Measurements from ENCODE around the gene IZUMO3. TPM values are rescaled to one million over a fixed set of nuclear protein-coding genes. Genes with fewer than 3 reads are reported as not detected.

IZUMO3 gene
- total and polyA plus RNA-seq, 4 donors: not detected

DNA sequence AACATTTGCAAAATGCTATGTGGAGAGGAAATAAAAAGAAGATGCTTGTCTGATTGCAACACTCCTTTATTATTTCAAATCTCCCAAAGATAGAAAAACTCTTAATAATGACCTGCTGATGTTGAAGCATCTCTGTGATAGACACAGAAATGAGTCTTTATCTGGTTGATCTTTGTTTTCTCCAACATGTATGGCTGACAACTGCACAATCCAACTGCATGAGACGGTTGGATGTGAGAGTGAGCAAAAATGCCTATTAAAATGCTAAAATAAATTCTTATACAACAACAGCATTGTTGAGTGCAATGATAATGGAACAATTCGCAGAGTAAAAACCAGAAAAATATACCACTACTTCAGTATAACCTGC lies 7.5 kb upstream of the IZUMO3 start:
- WGBS, 2 donors: 84 to 85% methylated on average over 2 of the region's 2 CpGs
- H3K36me3 ChIP-seq (ENCODE audit: control insufficient read depth in 1 of 2, insufficient read depth in 2 of 2, low read length in 1 of 2): no peaks in the 10 kb centered on the region
- intact Hi-C loops (cut with DNase I): no loop called here

DNA sequence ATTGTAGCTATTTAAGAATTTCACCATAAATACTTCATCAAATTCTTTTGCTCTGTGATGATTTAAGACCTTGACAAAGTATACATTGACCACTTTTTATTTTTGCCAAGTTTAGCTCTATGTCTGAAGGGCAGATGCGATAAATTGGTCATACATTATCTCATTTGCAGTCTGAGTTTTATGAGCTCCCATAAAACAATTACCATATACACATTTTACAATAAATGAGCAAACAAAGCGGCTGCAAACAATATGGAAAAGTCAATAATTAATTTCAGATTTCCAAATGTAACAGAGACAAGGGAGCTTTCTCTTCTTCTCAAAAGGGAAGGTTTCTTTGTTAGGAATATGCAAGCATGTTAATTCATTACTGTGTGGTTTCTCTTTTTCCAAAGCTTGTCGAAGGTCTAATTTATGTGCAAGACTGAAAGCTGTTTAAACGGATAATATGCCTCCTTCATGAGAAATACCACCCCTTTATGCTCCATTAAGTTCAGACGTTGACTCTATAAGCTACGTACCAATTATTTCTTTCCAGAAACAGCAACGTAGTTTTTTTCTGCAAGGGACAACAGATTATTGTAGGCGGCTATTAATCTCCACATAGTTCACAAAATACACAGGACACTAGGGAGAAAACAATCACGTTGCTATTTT lies 7.0 kb upstream of the IZUMO3 start:
- 34 to 46% methylated on average over 9 of the region's 9 CpGs for WGBS, 2 donors
- no peaks in the 10 kb centered on the region for H3K4me1 ChIP-seq (ENCODE audit: control insufficient read depth in 1 of 2, insufficient read depth in 2 of 2, low read length in 2 of 2)
- ATAC-seq (ENCODE audit: low FRiP score): no peak
- DNase-seq: no peak
- no peak overlapping the region for H3K27ac ChIP-seq (ENCODE audit: low read depth in 1 of 2, low read length in 2 of 2)
- no peak overlapping the region for H3K4me3 ChIP-seq (ENCODE audit: low read length in 2 of 2)
- intact Hi-C loops (cut with DNase I): no loop called here
- H3K9me3 ChIP-seq (ENCODE audit: control insufficient read depth, low read length): peaks cover 2% of the 10 kb centered on the region
- H3K27me3 ChIP-seq (ENCODE audit: control insufficient read depth in 1 of 2, insufficient read depth in 2 of 2, low read length in 1 of 2): no peaks in the 10 kb centered on the region
- no peaks in the 10 kb centered on the region for H3K36me3 ChIP-seq (ENCODE audit: control insufficient read depth in 1 of 2, insufficient read depth in 2 of 2, low read length in 1 of 2)

More for the DNA sequence above, 7.5 kb upstream of the IZUMO3 start:
- peaks cover 2% of the 10 kb centered on the region for H3K9me3 ChIP-seq (ENCODE audit: control insufficient read depth, low read length)
- ATAC-seq (ENCODE audit: low FRiP score): no peak
- no peaks in the 10 kb centered on the region for H3K4me1 ChIP-seq (ENCODE audit: control insufficient read depth in 1 of 2, insufficient read depth in 2 of 2, low read length in 2 of 2)
- no peak overlapping the region for H3K27ac ChIP-seq (ENCODE audit: low read depth in 1 of 2, low read length in 2 of 2)
- H3K4me3 ChIP-seq (ENCODE audit: low read length in 2 of 2): no peak overlapping the region
- no peaks in the 10 kb centered on the region for H3K27me3 ChIP-seq (ENCODE audit: control insufficient read depth in 1 of 2, insufficient read depth in 2 of 2, low read length in 1 of 2)
- no peak for DNase-seq

DNA sequence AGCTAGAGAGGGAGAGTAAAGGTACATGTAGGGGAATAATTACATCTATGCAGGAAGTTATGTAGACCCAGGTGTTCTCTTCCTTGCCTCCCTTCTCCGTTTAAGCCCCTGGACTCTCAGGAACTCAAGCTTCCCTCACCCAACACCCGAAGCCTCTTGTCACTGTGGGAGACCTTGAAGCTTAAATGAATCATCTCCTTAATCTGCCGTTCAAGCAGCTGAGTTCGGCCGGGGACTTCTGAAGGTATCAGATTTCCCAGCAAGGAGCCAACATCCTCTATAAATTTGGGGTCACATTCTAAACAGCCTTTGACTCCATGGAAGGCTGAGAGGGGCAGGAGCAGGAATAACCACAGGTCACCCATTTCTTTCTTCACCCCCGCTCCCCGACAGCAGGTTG lies 412 bp downstream of the IZUMO3 start:
- ATAC-seq (ENCODE audit: low FRiP score) (no peak), DNase-seq (no peak)
- 54 to 60% methylated on average over 7 of the region's 7 CpGs for WGBS, 2 donors
- Histone ChIP-seq H3K27ac (ENCODE audit: low read depth in 1 of 2, low read length in 2 of 2) (no peak overlapping the region), H3K4me1 (ENCODE audit: control insufficient read depth in 1 of 2, insufficient read depth in 2 of 2, low read length in 2 of 2) (no peaks in the 10 kb centered on the region), H3K4me3 (ENCODE audit: low read length in 2 of 2) (no peak overlapping the region), H3K36me3 (ENCODE audit: control insufficient read depth in 1 of 2, insufficient read depth in 2 of 2, low read length in 1 of 2) (no peaks in the 10 kb centered on the region), H3K9me3 (ENCODE audit: control insufficient read depth, low read length) (peaks cover 2% of the 10 kb centered on the region), H3K27me3 (ENCODE audit: control insufficient read depth in 1 of 2, insufficient read depth in 2 of 2, low read length in 1 of 2) (no peaks in the 10 kb centered on the region)
- intact Hi-C loops (cut with DNase I): no loop called here

DNA sequence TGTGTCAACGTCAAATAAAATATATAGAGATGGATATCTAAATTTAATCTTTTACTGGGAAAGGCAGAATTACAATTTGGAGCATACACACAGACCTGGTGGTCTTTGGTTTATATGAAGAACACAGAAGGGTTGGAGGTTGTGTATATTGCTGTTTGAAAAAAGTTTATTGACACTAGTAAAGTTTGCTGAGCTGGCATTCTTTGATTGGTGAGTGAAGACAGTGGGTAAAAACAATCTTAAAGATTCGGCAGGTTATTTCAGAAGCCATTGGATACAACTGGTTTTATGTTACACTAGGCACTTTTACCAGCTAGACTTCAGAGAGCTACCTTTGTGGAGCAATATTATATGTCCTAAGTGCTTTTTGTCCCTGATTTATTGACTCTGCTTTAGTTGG lies 27.2 kb downstream of the IZUMO3 start:
- no peaks in the 10 kb centered on the region for H3K36me3 ChIP-seq (ENCODE audit: control insufficient read depth in 1 of 2, insufficient read depth in 2 of 2, low read length in 1 of 2)
- no peaks in the 10 kb centered on the region for H3K4me1 ChIP-seq (ENCODE audit: control insufficient read depth in 1 of 2, insufficient read depth in 2 of 2, low read length in 2 of 2)
- no peaks in the 10 kb centered on the region for H3K9me3 ChIP-seq (ENCODE audit: control insufficient read depth, low read length)
- ATAC-seq (ENCODE audit: low FRiP score) (no peak), DNase-seq (no peak)
- H3K27me3 ChIP-seq (ENCODE audit: control insufficient read depth in 1 of 2, insufficient read depth in 2 of 2, low read length in 1 of 2): no peaks in the 10 kb centered on the region
- 78 to 83% methylated on average over 2 of the region's 2 CpGs for WGBS, 2 donors
- no peak overlapping the region for H3K4me3 ChIP-seq (ENCODE audit: low read length in 2 of 2)
- no peak overlapping the region for H3K27ac ChIP-seq (ENCODE audit: low read depth in 1 of 2, low read length in 2 of 2)
- intact Hi-C loops (cut with DNase I): loop anchor here in 1 of 2 donors (5.0 kb wide), 1 partner anchor 49 kb away; no protein-coding TSS in a partner anchor

DNA sequence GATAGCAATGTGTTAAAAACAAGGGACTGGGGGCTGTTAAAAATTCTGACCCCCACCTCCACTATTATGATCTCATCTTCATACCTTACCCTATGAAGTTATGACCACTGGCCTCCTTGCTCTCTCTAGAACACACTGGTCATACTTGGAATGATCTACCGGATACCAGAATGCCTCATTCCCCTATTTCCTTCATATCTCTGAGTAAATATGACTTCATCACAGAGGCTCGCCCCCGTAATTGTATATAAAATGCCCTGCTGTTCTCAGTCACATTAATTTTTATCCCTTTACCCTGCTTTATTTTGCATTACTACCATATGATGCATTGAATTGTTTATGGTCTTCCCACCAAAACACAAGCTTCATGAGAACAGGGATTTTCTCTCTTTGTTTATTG lies 29.2 kb downstream of the IZUMO3 start:
- intact Hi-C loops (cut with DNase I): loop anchor here in 1 of 2 donors (5.0 kb wide), 1 partner anchor 51 kb away; no protein-coding TSS in a partner anchor
- 53 to 60% methylated on average over 3 of the region's 3 CpGs for WGBS, 2 donors
- Histone ChIP-seq H3K4me1 (ENCODE audit: control insufficient read depth in 1 of 2, insufficient read depth in 2 of 2, low read length in 2 of 2) (no peaks in the 10 kb centered on the region), H3K27me3 (ENCODE audit: control insufficient read depth in 1 of 2, insufficient read depth in 2 of 2, low read length in 1 of 2) (no peaks in the 10 kb centered on the region), H3K27ac (ENCODE audit: low read depth in 1 of 2, low read length in 2 of 2) (no peak overlapping the region), H3K36me3 (ENCODE audit: control insufficient read depth in 1 of 2, insufficient read depth in 2 of 2, low read length in 1 of 2) (no peaks in the 10 kb centered on the region), H3K9me3 (ENCODE audit: control insufficient read depth, low read length) (no peaks in the 10 kb centered on the region), H3K4me3 (ENCODE audit: low read length in 2 of 2) (no peak overlapping the region)
- DNase-seq (no peak), ATAC-seq (ENCODE audit: low FRiP score) (no peak)

DNA sequence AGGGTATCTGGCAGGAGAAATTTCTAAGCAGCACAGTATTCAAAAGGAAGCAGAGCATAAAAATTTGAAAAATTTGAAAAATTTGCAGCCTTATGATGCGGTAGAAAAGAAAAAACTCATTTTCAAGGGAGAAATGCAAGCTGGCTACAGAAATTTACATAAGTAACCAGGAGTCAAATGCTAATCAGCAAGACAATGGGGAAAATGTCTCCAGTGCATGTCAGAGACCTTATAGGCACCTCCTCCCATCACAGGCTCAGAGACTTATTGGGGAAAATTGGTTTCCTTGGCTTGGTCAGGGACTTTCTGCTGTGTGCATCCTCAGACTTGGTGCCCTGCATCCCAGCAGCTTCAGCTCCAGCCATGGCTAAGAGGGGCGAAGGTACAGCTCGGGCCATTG lies 35.8 kb downstream of the IZUMO3 start:
- Histone ChIP-seq H3K27me3 (ENCODE audit: control insufficient read depth in 1 of 2, insufficient read depth in 2 of 2, low read length in 1 of 2) (no peaks in the 10 kb centered on the region), H3K9me3 (ENCODE audit: control insufficient read depth, low read length) (no peaks in the 10 kb centered on the region), H3K4me3 (ENCODE audit: low read length in 2 of 2) (no peak overlapping the region), H3K27ac (ENCODE audit: low read depth in 1 of 2, low read length in 2 of 2) (no peak overlapping the region), H3K36me3 (ENCODE audit: control insufficient read depth in 1 of 2, insufficient read depth in 2 of 2, low read length in 1 of 2) (no peaks in the 10 kb centered on the region), H3K4me1 (ENCODE audit: control insufficient read depth in 1 of 2, insufficient read depth in 2 of 2, low read length in 2 of 2) (no peaks in the 10 kb centered on the region)
- ATAC-seq (ENCODE audit: low FRiP score): no peak
- intact Hi-C loops (cut with DNase I): no loop called here
- WGBS, 2 donors: 88 to 90% methylated on average over 3 of the region's 3 CpGs
- DNase-seq: no peak

DNA sequence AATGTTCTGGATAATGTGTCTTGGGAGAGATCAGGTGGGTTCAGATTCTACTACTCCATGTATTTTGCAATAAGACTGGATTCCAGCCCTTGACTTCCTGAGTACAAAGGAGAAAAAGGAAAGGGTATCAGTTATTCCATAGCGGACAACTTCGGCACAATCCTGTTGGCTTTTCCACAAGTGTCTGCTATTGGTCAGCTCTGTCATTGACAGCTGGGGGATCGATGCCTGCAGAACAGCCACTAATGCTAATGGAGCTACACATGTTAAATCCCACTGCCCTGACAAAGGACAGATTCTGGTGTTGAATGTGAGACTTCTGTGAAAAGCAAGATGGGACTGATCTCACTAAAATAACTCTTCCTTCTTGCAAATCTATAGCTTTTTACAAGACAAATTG lies 41.2 kb downstream of the IZUMO3 start:
- no peak for ATAC-seq (ENCODE audit: low FRiP score)
- H3K27me3 ChIP-seq (ENCODE audit: control insufficient read depth in 1 of 2, insufficient read depth in 2 of 2, low read length in 1 of 2): no peaks in the 10 kb centered on the region
- no peak overlapping the region for H3K4me3 ChIP-seq (ENCODE audit: low read length in 2 of 2)
- H3K36me3 ChIP-seq (ENCODE audit: control insufficient read depth in 1 of 2, insufficient read depth in 2 of 2, low read length in 1 of 2): no peaks in the 10 kb centered on the region
- 81 to 89% methylated on average over 3 of the region's 3 CpGs for WGBS, 2 donors
- no peak for DNase-seq
- H3K27ac ChIP-seq (ENCODE audit: low read depth in 1 of 2, low read length in 2 of 2): no peak overlapping the region
- no peaks in the 10 kb centered on the region for H3K9me3 ChIP-seq (ENCODE audit: control insufficient read depth, low read length)
- intact Hi-C loops (cut with DNase I): no loop called here
- no peaks in the 10 kb centered on the region for H3K4me1 ChIP-seq (ENCODE audit: control insufficient read depth in 1 of 2, insufficient read depth in 2 of 2, low read length in 2 of 2)

DNA sequence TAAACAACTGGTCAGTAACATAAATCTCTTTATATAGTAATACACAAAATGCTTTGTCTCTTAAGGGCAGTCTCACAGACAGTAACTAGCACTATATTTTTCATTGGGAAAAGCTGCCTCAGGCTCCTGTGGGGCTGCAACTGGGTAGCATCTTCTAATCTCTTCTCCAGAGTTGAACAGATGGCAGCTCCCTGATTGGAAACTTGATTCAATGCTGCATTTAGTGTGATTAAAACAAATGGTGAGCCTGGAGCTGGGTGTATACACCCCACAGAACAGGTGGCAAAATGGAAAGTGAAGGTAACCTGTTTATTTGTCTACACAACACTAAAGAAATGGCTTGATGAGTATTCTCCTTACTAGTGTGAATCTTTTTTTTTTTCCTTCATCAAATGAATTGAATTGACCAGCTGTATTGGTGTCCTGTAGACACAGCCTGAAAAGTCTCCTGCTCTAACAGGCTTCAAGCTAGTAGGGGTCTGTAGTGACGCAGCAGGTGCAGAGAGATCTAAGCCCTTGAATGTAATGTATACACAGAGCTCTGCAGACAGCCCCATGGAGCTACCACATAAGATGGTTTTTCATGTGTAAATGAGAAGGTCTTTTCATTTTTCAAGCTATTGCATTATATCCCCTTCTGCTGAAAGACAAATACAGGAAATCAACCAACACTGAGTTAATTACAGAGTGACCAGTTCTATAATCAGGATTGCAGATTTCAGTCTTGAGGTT lies 43.3 kb downstream of the IZUMO3 start:
- Histone ChIP-seq H3K27me3 (ENCODE audit: control insufficient read depth in 1 of 2, insufficient read depth in 2 of 2, low read length in 1 of 2) (no peaks in the 10 kb centered on the region), H3K4me3 (ENCODE audit: low read length in 2 of 2) (no peak overlapping the region), H3K27ac (ENCODE audit: low read depth in 1 of 2, low read length in 2 of 2) (no peak overlapping the region), H3K36me3 (ENCODE audit: control insufficient read depth in 1 of 2, insufficient read depth in 2 of 2, low read length in 1 of 2) (no peaks in the 10 kb centered on the region), H3K9me3 (ENCODE audit: control insufficient read depth, low read length) (no peaks in the 10 kb centered on the region), H3K4me1 (ENCODE audit: control insufficient read depth in 1 of 2, insufficient read depth in 2 of 2, low read length in 2 of 2) (no peaks in the 10 kb centered on the region)
- intact Hi-C loops (cut with DNase I): no loop called here
- DNase-seq: no peak
- no peak for ATAC-seq (ENCODE audit: low FRiP score)
- WGBS, 2 donors: 93 to 97% methylated on average over 1 of the region's 1 CpG

DNA sequence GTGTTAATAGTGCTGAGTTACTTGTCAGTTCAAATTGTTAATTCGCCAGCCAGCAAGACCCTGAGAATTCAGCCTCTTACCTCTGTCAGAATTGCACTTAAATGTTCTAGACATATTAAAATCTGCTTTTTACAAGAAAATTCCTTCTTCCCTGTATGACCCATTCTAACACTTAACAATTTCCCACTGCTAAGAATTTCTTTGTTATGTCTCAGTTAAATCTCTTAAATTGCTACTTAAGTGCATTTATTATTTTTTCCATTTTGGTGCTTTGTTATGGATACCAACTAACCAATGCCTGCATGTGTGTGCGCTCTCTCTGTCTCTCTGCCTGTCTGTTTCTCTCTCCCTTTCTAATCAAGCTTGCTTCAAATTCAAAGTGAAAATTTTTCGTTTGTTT lies 44.9 kb downstream of the IZUMO3 start:
- WGBS, 2 donors: 71 to 73% methylated on average over 3 of the region's 3 CpGs
- Histone ChIP-seq H3K27ac (ENCODE audit: low read depth in 1 of 2, low read length in 2 of 2) (no peak overlapping the region), H3K36me3 (ENCODE audit: control insufficient read depth in 1 of 2, insufficient read depth in 2 of 2, low read length in 1 of 2) (no peaks in the 10 kb centered on the region), H3K9me3 (ENCODE audit: control insufficient read depth, low read length) (no peaks in the 10 kb centered on the region), H3K4me1 (ENCODE audit: control insufficient read depth in 1 of 2, insufficient read depth in 2 of 2, low read length in 2 of 2) (no peaks in the 10 kb centered on the region), H3K27me3 (ENCODE audit: control insufficient read depth in 1 of 2, insufficient read depth in 2 of 2, low read length in 1 of 2) (no peaks in the 10 kb centered on the region), H3K4me3 (ENCODE audit: low read length in 2 of 2) (no peak overlapping the region)
- ATAC-seq (ENCODE audit: low FRiP score): no peak
- intact Hi-C loops (cut with DNase I): no loop called here
- DNase-seq: no peak
